CD4-positive, alpha-beta T cell treated with Interleukin-4 for 4 hours (primary cell): Measurements from ENCODE around the gene IL1R1.

Experiments used
- DNase-seq: peaks from one replicate; pipeline ENCODE4 v3.0.0-alpha.2; 2020

Gene IL1R1

GRCh38 chr2:102141011-102141943 is 1.3 kb upstream of the IL1R1 start:
- DNase-seq = no peak

GRCh38 chr2:102142829-102143449 is 393 bp downstream of the IL1R1 start:
- no peak for DNase-seq

- no peak for DNase-seq
Measured at GRCh38 chr2:102143450-102143985, 972 bp downstream of the IL1R1 start.

- no peak for DNase-seq
Measured at GRCh38 chr2:102144128-102144527, 1.6 kb downstream of the IL1R1 start.

- DNase-seq = no peak
Measured at GRCh38 chr2:102145107-102145506, 2.6 kb downstream of the IL1R1 start.

- DNase-seq = no peak
Measured at GRCh38 chr2:102145934-102146333, 3.4 kb downstream of the IL1R1 start.

- no peak for DNase-seq
Measured at GRCh38 chr2:102147935-102148334, 5.4 kb downstream of the IL1R1 start.

GRCh38 chr2:102149243-102149642 is 6.7 kb downstream of the IL1R1 start:
- no peak for DNase-seq

- no peak for DNase-seq
Measured at GRCh38 chr2:102149644-102150455, 7.3 kb downstream of the IL1R1 start.

GRCh38 chr2:102154364-102154763 is 11.8 kb downstream of the IL1R1 start:
- DNase-seq = no peak

GRCh38 chr2:102154946-102155702 is 12.6 kb downstream of the IL1R1 start:
- no peak for DNase-seq

- no peak for DNase-seq
Measured at GRCh38 chr2:102155703-102156515, 13.4 kb downstream of the IL1R1 start.

GRCh38 chr2:102158011-102158755 is 15.6 kb downstream of the IL1R1 start:
- no peak for DNase-seq

- DNase-seq = no peak
Measured at GRCh38 chr2:102159295-102159694, 16.7 kb downstream of the IL1R1 start.

- DNase-seq = no peak
Measured at GRCh38 chr2:102166189-102166845, 23.8 kb downstream of the IL1R1 start.

GRCh38 chr2:102168026-102168771 is 25.7 kb downstream of the IL1R1 start:
- no peak for DNase-seq

- no peak for DNase-seq
Measured at GRCh38 chr2:102171946-102172345, 29.4 kb downstream of the IL1R1 start.

GRCh38 chr2:102172745-102173144 is 30.2 kb downstream of the IL1R1 start:
- DNase-seq = no peak

GRCh38 chr2:102176172-102176571 is 33.6 kb downstream of the IL1R1 start:
- no peak for DNase-seq
